Raji (cell line): ENCODE measurements around the gene POLR2F.

Experiments
- POLR2A ChIP-seq: IDR thresholded peaks from 2 replicates; pipeline ENCODE4 v1.6.1; 2011; ENCODE audit warnings: low read depth, low read length, control low read depth; ENCODE audit not compliant: insufficient read depth

The POLR2F gene

GRCh38 chr22:37999640-38000272 lies 46.3 kb downstream of the POLR2F start:
- no peak for TF ChIP-seq POLR2A

DNA sequence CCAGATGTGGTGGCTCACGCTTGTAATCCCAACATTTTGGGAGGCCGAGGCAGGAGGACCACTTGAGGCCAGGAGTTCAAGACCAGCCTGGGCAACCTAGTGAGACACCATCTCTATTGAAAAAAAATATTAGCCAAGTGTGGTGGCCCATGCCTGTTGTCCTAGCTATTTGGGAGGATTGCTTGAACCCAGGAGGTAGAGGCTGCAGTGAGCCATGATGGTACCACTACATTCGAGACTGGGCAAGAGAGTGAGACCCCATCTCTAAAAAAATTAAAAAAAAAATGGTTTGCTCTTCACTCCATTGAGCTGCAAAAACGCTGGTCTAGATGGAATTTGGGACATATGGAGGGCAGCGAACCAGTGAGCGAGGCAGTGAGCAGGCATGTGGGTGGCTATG lies 52.4 kb downstream of the POLR2F start:
- TF ChIP-seq POLR2A, result no peak

GRCh38 chr22:38006906-38007305 lies 53.4 kb downstream of the POLR2F start:
- no peak for TF ChIP-seq POLR2A

GRCh38 chr22:38007330-38007902 lies 53.9 kb downstream of the POLR2F start:
- no peak for TF ChIP-seq POLR2A

DNA sequence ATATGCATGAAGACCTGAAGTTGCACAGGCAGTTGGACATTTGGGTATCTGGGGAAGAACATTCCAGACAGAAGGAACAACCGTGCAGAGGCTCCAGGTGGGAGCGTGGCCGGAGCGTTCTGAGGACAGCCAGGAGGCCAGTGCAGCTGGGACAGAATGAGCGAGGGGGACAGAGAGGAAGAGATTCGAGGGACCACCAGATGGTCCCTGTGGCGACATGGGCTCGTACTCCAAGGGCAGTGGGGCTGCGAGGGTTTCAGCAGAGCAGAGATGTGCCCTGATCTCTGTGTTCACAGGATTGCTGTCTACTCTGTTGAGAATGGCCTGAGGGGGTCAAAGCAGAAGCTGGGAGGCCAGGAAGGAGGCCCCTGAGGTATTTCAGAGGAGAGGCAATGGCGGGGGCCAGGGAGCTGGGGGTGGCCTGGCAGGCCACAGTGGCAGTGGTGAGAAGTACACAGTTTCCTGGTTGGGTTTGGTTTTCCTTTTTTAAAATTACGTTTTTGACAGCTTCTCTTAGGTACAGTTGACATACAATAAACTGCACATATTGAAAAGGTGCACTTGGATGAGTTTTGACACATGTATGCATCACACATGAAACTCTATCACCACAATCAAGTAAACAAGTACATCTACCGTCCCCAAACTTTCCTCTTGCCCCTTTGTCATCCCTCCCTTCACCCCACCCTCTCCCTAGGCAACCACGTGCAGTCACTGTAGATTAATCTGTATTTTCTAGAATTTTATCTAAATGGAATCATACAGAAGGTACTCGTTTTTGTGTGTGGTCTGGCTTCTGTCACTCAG lies 55.7 kb downstream of the POLR2F start:
- TF ChIP-seq POLR2A, result no peak

DNA sequence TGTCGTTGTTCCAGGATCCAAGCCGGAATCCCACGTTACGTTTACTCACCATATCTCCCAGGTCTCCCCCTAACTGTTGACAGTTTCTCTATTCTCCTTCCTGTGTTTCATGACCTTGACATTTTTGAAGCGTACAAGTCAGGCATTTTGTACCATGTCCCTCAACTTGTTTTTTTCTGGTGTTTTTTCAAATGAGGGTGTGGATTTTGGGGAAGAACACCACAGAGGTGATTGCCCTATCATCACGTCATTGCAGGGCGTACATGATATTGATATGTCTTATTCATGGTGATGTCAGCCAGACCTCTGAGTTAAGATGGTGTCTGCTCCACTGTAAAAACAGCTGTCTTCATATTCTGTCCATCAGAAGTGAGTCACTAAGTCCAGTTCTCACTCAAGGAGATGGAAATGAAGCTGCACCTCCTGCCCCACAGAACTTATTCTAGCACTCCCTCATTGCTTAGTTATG lies 59.1 kb downstream of the POLR2F start:
- no peak for TF ChIP-seq POLR2A

GRCh38 chr22:38014083-38014482 lies 60.6 kb downstream of the POLR2F start:
- TF ChIP-seq POLR2A, result no peak

GRCh38 chr22:38016182-38017151 lies 63.0 kb downstream of the POLR2F start:
- no peak for TF ChIP-seq POLR2A

- TF ChIP-seq POLR2A, result no peak
These were observed 63.9 kb downstream of the POLR2F start for GRCh38 chr22:38017272-38017920.

- no peak for TF ChIP-seq POLR2A
These were observed 64.7 kb downstream of the POLR2F start for GRCh38 chr22:38017939-38018885.
